GM21515 (cell line): ENCODE measurements around the gene GPR27.

Source experiments
- ATAC-seq: cut with Tn5 transposase; IDR thresholded peaks from one replicate; pipeline ENCODE4 v1.9.1; 2021; ENCODE audit not compliant: unreplicated experiment

Gene GPR27

GRCh38 chr3:71732637-71733036 is 21.0 kb upstream of the GPR27 start:
- no peak for ATAC-seq

- ATAC-seq: no peak
These were observed 20.3 kb upstream of the GPR27 start for GRCh38 chr3:71733319-71733718.

GRCh38 chr3:71734881-71735280 is 18.8 kb upstream of the GPR27 start:
- ATAC-seq: no peak

GRCh38 chr3:71742621-71743020 is 11.0 kb upstream of the GPR27 start:
- no peak for ATAC-seq

- ATAC-seq: no peak
These were observed 8.9 kb upstream of the GPR27 start for GRCh38 chr3:71744738-71745137.

- ATAC-seq: no peak
These were observed 2.1 kb upstream of the GPR27 start for GRCh38 chr3:71751602-71752001.

- no peak for ATAC-seq
These were observed 589 bp upstream of the GPR27 start for GRCh38 chr3:71752831-71753700.

GRCh38 chr3:71754610-71755253 is 1.1 kb downstream of the GPR27 start:
- no peak for ATAC-seq

GRCh38 chr3:71758091-71758490 is 4.4 kb downstream of the GPR27 start:
- ATAC-seq: no peak

GRCh38 chr3:71759401-71759800 is 5.7 kb downstream of the GPR27 start:
- ATAC-seq: no peak

GRCh38 chr3:71760140-71760539 is 6.5 kb downstream of the GPR27 start:
- ATAC-seq: no peak

GRCh38 chr3:71763426-71763825 is 9.8 kb downstream of the GPR27 start:
- no peak for ATAC-seq

GRCh38 chr3:71771126-71771525 is 17.5 kb downstream of the GPR27 start:
- ATAC-seq: no peak

- no peak for ATAC-seq
These were observed 18.2 kb downstream of the GPR27 start for GRCh38 chr3:71771884-71772283.

GRCh38 chr3:71776538-71776937 is 22.9 kb downstream of the GPR27 start:
- no peak for ATAC-seq

- no peak for ATAC-seq
These were observed 24.7 kb downstream of the GPR27 start for GRCh38 chr3:71778353-71778752.

GRCh38 chr3:71779674-71780377 is 26.2 kb downstream of the GPR27 start:
- ATAC-seq: no peak

- no peak for ATAC-seq
These were observed 26.8 kb downstream of the GPR27 start for GRCh38 chr3:71780430-71780829.

- ATAC-seq: no peak
These were observed 29.5 kb downstream of the GPR27 start for GRCh38 chr3:71783152-71783551.

GRCh38 chr3:71784201-71784913 is 30.7 kb downstream of the GPR27 start:
- ATAC-seq: no peak

GRCh38 chr3:71784914-71785531 is 31.4 kb downstream of the GPR27 start, which contains the start of gene PROK2:
Gene PROK2 (minus strand): TSS chr3:71785148. CDS start chr3:71785052, 96 bp downstream.
- ATAC-seq: no peak
